A549 (cell line): Measurements from ENCODE around the gene MINDY4.

Experiments used
- HDAC2 ChIP-seq: fragments of 200-600 bp; sonication (generic); IDR thresholded peaks from 2 replicates; pipeline ENCODE4 v1.6.1; 2016
- KDM1A ChIP-seq: fragments of 200-600 bp; sonication (generic); IDR thresholded peaks from 2 replicates; pipeline ENCODE4 v1.6.1; 2016; ENCODE audit warnings: low read depth, mild to moderate bottlenecking
- KDM5A ChIP-seq: fragments of 200-600 bp; sonication (generic); IDR thresholded peaks from 2 replicates; pipeline ENCODE4 v1.6.1; 2016; ENCODE audit warnings: antibody characterized with exemption, mild to moderate bottlenecking
- MAFK ChIP-seq: fragments of 450-650 bp; IDR thresholded peaks from 2 replicates; pipeline ENCODE4 v1.6.1; 2014; ENCODE audit not compliant: partially characterized antibody
- MYC ChIP-seq: IDR thresholded peaks from 2 replicates; pipeline ENCODE4 v1.6.1; 2012; ENCODE audit warnings: mild to moderate bottlenecking, inconsistent platforms, low read length, improper control_type of control experiment, borderline replicate concordance
- NFE2L2 ChIP-seq: fragments of 150-350 bp; conservative IDR thresholded peaks from 2 replicates; pipeline ENCODE4 v1.6.1; 2014; ENCODE audit warnings: low read length
- POLR2A ChIP-seq: IDR thresholded peaks from 2 replicates; pipeline ENCODE4 v1.6.1; 2012; ENCODE audit warnings: mild to moderate bottlenecking, low read length
- USF2 ChIP-seq: fragments of 450-650 bp; IDR thresholded peaks from 2 replicates; pipeline ENCODE4 v1.6.1; 2014; ENCODE audit warnings: antibody characterized with exemption
- TF ChIP-seq, protein P1 (sequence below): fragments of 200-600 bp; sonication (generic); IDR thresholded peaks from 2 replicates; pipeline ENCODE4 v1.6.1; 2016; ENCODE audit warnings: antibody characterized with exemption, mild to moderate bottlenecking, moderate library complexity
- TF ChIP-seq, protein P2 (sequence below): fragments of >200 bp; sonication (Bioruptor Twin); formaldehyde crosslinking; IDR thresholded peaks from 3 replicates; pipeline ENCODE4 v1.5.1; 2016
- TF ChIP-seq, protein P3 (sequence below): IDR thresholded peaks from 2 replicates; pipeline ENCODE4 v1.6.1; 2012

GRCh38 chr7:30772984-30773383 is 1.8 kb downstream of the MINDY4 start:
- TF ChIP-seq, protein P1, sequence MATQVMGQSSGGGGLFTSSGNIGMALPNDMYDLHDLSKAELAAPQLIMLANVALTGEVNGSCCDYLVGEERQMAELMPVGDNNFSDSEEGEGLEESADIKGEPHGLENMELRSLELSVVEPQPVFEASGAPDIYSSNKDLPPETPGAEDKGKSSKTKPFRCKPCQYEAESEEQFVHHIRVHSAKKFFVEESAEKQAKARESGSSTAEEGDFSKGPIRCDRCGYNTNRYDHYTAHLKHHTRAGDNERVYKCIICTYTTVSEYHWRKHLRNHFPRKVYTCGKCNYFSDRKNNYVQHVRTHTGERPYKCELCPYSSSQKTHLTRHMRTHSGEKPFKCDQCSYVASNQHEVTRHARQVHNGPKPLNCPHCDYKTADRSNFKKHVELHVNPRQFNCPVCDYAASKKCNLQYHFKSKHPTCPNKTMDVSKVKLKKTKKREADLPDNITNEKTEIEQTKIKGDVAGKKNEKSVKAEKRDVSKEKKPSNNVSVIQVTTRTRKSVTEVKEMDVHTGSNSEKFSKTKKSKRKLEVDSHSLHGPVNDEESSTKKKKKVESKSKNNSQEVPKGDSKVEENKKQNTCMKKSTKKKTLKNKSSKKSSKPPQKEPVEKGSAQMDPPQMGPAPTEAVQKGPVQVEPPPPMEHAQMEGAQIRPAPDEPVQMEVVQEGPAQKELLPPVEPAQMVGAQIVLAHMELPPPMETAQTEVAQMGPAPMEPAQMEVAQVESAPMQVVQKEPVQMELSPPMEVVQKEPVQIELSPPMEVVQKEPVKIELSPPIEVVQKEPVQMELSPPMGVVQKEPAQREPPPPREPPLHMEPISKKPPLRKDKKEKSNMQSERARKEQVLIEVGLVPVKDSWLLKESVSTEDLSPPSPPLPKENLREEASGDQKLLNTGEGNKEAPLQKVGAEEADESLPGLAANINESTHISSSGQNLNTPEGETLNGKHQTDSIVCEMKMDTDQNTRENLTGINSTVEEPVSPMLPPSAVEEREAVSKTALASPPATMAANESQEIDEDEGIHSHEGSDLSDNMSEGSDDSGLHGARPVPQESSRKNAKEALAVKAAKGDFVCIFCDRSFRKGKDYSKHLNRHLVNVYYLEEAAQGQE, result no peak
- TF ChIP-seq NFE2L2, result no peak
- TF ChIP-seq, protein P2, sequence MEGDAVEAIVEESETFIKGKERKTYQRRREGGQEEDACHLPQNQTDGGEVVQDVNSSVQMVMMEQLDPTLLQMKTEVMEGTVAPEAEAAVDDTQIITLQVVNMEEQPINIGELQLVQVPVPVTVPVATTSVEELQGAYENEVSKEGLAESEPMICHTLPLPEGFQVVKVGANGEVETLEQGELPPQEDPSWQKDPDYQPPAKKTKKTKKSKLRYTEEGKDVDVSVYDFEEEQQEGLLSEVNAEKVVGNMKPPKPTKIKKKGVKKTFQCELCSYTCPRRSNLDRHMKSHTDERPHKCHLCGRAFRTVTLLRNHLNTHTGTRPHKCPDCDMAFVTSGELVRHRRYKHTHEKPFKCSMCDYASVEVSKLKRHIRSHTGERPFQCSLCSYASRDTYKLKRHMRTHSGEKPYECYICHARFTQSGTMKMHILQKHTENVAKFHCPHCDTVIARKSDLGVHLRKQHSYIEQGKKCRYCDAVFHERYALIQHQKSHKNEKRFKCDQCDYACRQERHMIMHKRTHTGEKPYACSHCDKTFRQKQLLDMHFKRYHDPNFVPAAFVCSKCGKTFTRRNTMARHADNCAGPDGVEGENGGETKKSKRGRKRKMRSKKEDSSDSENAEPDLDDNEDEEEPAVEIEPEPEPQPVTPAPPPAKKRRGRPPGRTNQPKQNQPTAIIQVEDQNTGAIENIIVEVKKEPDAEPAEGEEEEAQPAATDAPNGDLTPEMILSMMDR, result no peak
- no peak for TF ChIP-seq HDAC2
- no peak for TF ChIP-seq MYC
- TF ChIP-seq, protein P3, sequence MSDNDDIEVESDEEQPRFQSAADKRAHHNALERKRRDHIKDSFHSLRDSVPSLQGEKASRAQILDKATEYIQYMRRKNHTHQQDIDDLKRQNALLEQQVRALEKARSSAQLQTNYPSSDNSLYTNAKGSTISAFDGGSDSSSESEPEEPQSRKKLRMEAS, result no peak
- TF ChIP-seq POLR2A, result no peak
- no peak for TF ChIP-seq KDM5A
- TF ChIP-seq KDM1A, result no peak
- TF ChIP-seq MAFK, result no peak
- TF ChIP-seq USF2, result no peak
